ACC112 (cell line): ENCODE measurements around the gene MRPS21.
A peak's percentile ranks its signal among the peaks of the same experiment; 100 is the strongest.
"Not testable (repeated sequence)": the region's sequence is repeated elsewhere in the genome, so short reads cannot be mapped to it uniquely, and the experiment has no call there.

Experiments
- H2AFZ ChIP-seq: fragments of 200-600 bp; sonication (generic); one replicate; pipeline ENCODE4 v1.6.0; 2017; ENCODE audit warnings: antibody characterized with exemption, low read length; ENCODE audit not compliant: unreplicated experiment
- H3K27ac ChIP-seq: fragments of 200-600 bp; sonication (generic); 2 replicates; pipeline ENCODE4 v1.5.1; 2014; ENCODE audit warnings: low read depth, mild to moderate bottlenecking, antibody characterized with exemption, low read length, moderate library complexity
- H3K27me3 ChIP-seq: fragments of 200-600 bp; sonication (generic); 2 replicates; pipeline ENCODE4 v1.6.1; 2014; ENCODE audit warnings: mild to moderate bottlenecking, antibody characterized with exemption, low read length, moderate library complexity, mixed read lengths; ENCODE audit not compliant: insufficient read depth
- H3K36me3 ChIP-seq: fragments of 200-600 bp; sonication (generic); 2 replicates; pipeline ENCODE4 v1.6.1; 2016; ENCODE audit warnings: mild to moderate bottlenecking, antibody characterized with exemption, low read length, moderate library complexity, mixed read lengths; ENCODE audit not compliant: insufficient read depth
- H3K4me1 ChIP-seq: fragments of 200-600 bp; sonication (generic); one replicate; pipeline ENCODE4 v1.6.1; 2016; ENCODE audit warnings: low read length, mixed read lengths; ENCODE audit not compliant: insufficient read depth, unreplicated experiment, control insufficient read depth
- H3K4me3 ChIP-seq: fragments of 200-600 bp; sonication (generic); 2 replicates; pipeline ENCODE4 v1.5.1; 2014; ENCODE audit warnings: mild to moderate bottlenecking, low read depth, low read length
- H3K79me2 ChIP-seq: fragments of 200-600 bp; sonication (generic); one replicate; pipeline ENCODE4 v1.6.0; 2016; ENCODE audit warnings: low read length; ENCODE audit not compliant: control insufficient read depth, unreplicated experiment, insufficient read depth

MRPS21 gene

GRCh38 chr1:150309758-150310508 lies 16.3 kb downstream of the MRPS21 start:
- no peaks in the 10 kb centered on the region for H3K27me3 ChIP-seq
- H3K4me3 ChIP-seq, result no peak overlapping the region
- H3K4me1 ChIP-seq, result no peaks in the 10 kb centered on the region
- peaks cover 2% of the 10 kb centered on the region for H3K36me3 ChIP-seq
- no peak overlapping the region for H2AFZ ChIP-seq
- no peaks in the 10 kb centered on the region for H3K79me2 ChIP-seq
- no peak overlapping the region for H3K27ac ChIP-seq

DNA sequence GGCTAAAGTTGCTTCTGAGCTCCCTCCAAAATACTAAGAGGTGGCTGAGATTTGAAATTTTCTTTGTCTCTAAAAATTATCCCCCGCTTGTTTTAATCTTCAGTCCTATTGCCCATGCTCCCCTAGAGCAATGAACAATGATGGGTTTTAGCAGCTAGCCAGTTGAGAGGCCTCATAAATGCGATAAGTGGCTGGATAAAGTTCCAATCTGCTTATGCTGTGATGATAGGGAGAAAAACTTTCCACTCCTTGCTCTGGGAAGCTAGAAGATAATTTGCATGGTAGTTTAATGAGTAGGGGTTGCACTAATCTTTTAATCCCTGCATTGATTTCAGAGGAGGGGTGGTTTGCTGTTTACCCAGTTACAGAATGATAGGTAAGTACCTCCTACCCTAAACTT lies 18.1 kb downstream of the MRPS21 start:
- Histone ChIP-seq H3K27ac (no peak overlapping the region), H3K27me3 (no peaks in the 10 kb centered on the region), H3K4me1 (no peaks in the 10 kb centered on the region), H3K36me3 (no peaks in the 10 kb centered on the region), H3K4me3 (no peak overlapping the region), H2AFZ (no peak overlapping the region), H3K79me2 (no peaks in the 10 kb centered on the region)

- not testable (repeated sequence) for H3K4me1 ChIP-seq, H3K27me3 ChIP-seq, H3K36me3 ChIP-seq, H3K27ac ChIP-seq, H3K79me2 ChIP-seq, H2AFZ ChIP-seq, H3K4me3 ChIP-seq
Observed at GRCh38 chr1:150314691-150315090, 21.0 kb downstream of the MRPS21 start.

DNA sequence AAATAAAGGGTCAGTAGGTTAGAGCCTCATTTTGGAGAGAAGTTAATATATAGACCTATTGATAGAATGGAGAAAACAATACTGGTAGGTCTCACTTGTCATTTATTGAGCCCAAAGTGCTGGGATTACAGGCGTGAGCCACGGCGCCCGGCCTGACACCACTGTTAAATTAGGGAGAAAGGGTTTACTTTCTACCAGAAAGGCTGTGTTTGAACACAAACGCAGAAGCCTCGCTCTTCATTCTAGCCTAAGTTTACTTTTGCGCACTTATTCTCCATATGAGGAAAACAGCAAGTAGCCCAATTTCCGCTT lies 27.0 kb downstream of the MRPS21 start:
- Histone ChIP-seq H3K79me2 (peaks cover 34% of the 10 kb centered on the region), H3K27me3 (no peaks in the 10 kb centered on the region), H3K4me3 (peak overlapping the region; percentile 87), H3K36me3 (peaks cover 9% of the 10 kb centered on the region), H3K4me1 (peaks cover 7% of the 10 kb centered on the region), H3K27ac (peak overlapping the region; percentile 72), H2AFZ (peak overlapping the region; percentile 11)

DNA sequence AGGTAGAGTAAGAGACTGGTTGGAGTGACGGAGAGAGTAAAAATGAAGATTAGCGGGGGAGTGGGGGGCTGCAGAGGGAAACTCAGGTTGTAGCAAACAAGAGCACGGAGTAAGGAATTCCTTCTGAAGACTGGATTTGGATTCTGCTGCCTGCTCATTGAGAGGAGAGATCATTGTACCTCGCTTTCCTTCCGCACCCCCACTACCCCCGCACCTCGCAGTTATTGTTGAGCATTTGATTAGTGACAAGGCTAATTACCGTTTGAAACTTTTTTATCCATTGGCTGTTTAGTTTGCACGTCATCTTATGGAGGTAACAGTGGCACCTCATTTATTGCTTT lies 28.1 kb downstream of the MRPS21 start:
- Histone ChIP-seq H2AFZ (peak overlapping the region; percentile 82), H3K27ac (peak overlapping the region; percentile 72), H3K4me3 (peak overlapping the region; percentile 87), H3K36me3 (peaks cover 19% of the 10 kb centered on the region), H3K27me3 (no peaks in the 10 kb centered on the region), H3K4me1 (peaks cover 7% of the 10 kb centered on the region), H3K79me2 (peaks cover 42% of the 10 kb centered on the region)

GRCh38 chr1:150322310-150322709 lies 28.6 kb downstream of the MRPS21 start:
- Histone ChIP-seq H2AFZ (no peak overlapping the region), H3K27ac (peak overlapping the region; percentile 72; the same call in 1 of the 2 replicates), H3K27me3 (no peaks in the 10 kb centered on the region), H3K4me1 (peaks cover 7% of the 10 kb centered on the region), H3K79me2 (peaks cover 44% of the 10 kb centered on the region), H3K4me3 (peak overlapping the region; percentile 87), H3K36me3 (peaks cover 23% of the 10 kb centered on the region)

DNA sequence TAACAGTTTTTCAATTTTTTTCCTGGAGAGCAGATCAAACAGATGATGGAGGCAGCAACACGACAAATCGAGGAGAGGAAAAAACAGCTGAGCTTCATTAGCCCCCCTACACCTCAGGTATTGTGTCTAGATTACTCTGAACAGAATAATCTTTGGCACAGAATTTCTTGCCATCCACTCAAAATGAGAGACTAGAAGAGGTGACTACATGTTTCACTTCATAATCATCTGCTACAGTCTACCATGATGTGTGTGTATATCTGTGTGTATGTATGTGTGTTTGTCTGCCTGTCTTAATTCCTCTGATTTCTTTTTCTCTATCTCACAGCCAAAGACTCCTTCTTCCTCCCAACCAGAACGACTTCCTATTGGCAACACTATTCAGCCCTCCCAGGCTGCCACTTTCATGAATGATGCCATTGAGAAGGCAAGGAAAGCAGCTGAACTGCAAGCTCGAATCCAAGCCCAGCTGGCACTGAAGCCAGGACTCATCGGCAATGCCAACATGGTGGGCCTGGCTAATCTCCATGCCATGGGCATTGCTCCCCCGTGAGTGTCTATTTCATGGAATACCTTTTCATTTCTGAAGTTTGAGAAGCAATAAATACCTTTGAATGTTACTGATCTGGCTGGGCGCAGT lies 39.1 kb downstream of the MRPS21 start:
- Histone ChIP-seq H3K4me1 (no peaks in the 10 kb centered on the region), H3K4me3 (no peak overlapping the region), H3K36me3 (peaks cover 31% of the 10 kb centered on the region)

GRCh38 chr1:150346316-150346715 lies 52.7 kb downstream of the MRPS21 start:
- Histone ChIP-seq H3K27me3 (no peaks in the 10 kb centered on the region), H3K27ac (no peak overlapping the region), H3K4me1 (no peaks in the 10 kb centered on the region), H3K79me2 (no peaks in the 10 kb centered on the region), H2AFZ (no peak overlapping the region), H3K4me3 (no peak overlapping the region), H3K36me3 (peaks cover 21% of the 10 kb centered on the region)

More for the DNA sequence above, 39.1 kb downstream of the MRPS21 start:
- peaks cover 6% of the 10 kb centered on the region for H3K79me2 ChIP-seq
- no peak overlapping the region for H2AFZ ChIP-seq
- H3K27ac ChIP-seq, result no peak overlapping the region
- H3K27me3 ChIP-seq, result no peaks in the 10 kb centered on the region

DNA sequence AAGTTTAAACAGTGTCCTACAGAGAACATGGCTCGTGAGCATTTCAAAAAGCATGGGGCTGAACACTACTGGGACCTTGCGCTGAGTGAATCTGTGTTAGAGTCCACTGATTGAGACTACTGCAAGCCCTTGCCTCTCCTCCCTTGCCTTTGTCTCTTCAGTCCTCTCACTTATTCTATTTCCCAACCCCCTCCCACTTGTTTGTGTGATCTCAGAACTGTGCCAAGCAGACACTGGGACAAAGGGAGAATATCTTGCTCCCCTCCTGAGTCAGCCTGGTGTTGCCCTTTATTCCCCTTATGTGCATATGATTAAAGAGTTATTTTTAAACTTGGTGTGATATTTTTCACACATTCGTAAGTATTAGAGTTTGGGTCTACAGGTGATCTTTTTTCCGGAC lies 59.2 kb downstream of the MRPS21 start:
- Histone ChIP-seq H3K27me3 (no peaks in the 10 kb centered on the region), H3K36me3 (peaks cover 15% of the 10 kb centered on the region), H3K4me3 (no peak overlapping the region), H3K4me1 (no peaks in the 10 kb centered on the region), H3K79me2 (no peaks in the 10 kb centered on the region), H2AFZ (no peak overlapping the region), H3K27ac (no peak overlapping the region)
